NCI-H187 (cell line): ENCODE data around the gene NANOS2.
A peak's percentile ranks its signal among the peaks of the same experiment; 100 is the strongest.

Experiments used
- DNase-seq, 2 experiments: peaks; one replicate each; lab custom pipeline; 2025; lab: John Stamatoyannopoulos, UW

The NANOS2 gene

GRCh38 chr19:45895519-45895972 is 19.0 kb downstream of the NANOS2 start:
- DNase-seq, result no peak

GRCh38 chr19:45890877-45891276 is 23.7 kb downstream of the NANOS2 start:
- DNase-seq, result no peak

- no peak for DNase-seq
Observed at GRCh38 chr19:45889210-45889885, 25.2 kb downstream of the NANOS2 start.

- no peak for DNase-seq
Observed at GRCh38 chr19:45887200-45887710, 27.3 kb downstream of the NANOS2 start.

- DNase-seq, result peak; percentile 78 to 83
Observed at GRCh38 chr19:45886427-45887199, 28.0 kb downstream of the NANOS2 start.

GRCh38 chr19:45885556-45886426 is 28.8 kb downstream of the NANOS2 start, which contains the start of gene IRF2BP1:
TSS of gene IRF2BP1 (minus strand) at chr19:45886141. CDS start at chr19:45885774, 367 bp downstream.
- DNase-seq, result peak; percentile 83 to 84

GRCh38 chr19:45884682-45885555 is 29.7 kb downstream of the NANOS2 start:
- DNase-seq, result no peak

GRCh38 chr19:45883881-45884681 is 30.5 kb downstream of the NANOS2 start:
- no peak for DNase-seq

GRCh38 chr19:45883586-45883880 is 31.0 kb downstream of the NANOS2 start:
- DNase-seq, result no peak

GRCh38 chr19:45882652-45883585 is 31.7 kb downstream of the NANOS2 start:
- peak; percentile 5 to 25 for DNase-seq

- no peak for DNase-seq
Observed at GRCh38 chr19:45881909-45882528, 32.6 kb downstream of the NANOS2 start.

GRCh38 chr19:45881082-45881908 is 33.3 kb downstream of the NANOS2 start:
- DNase-seq, result no peak

GRCh38 chr19:45879971-45880370 is 34.6 kb downstream of the NANOS2 start:
- DNase-seq, result no peak

GRCh38 chr19:45879055-45879454 is 35.5 kb downstream of the NANOS2 start:
- DNase-seq, result no peak

GRCh38 chr19:45878043-45878794 is 36.4 kb downstream of the NANOS2 start:
- DNase-seq, result no peak

- DNase-seq, result no peak
Observed at GRCh38 chr19:45876411-45877197, 38.0 kb downstream of the NANOS2 start.

GRCh38 chr19:45876161-45876410 is 38.5 kb downstream of the NANOS2 start:
- no peak for DNase-seq
